Muscle layer of duodenum (tissue), 2 donors: ENCODE results near the gene SLPI.

ENCODE experiments used
- H3K27ac ChIP-seq: one replicate; pipeline ENCODE4 v1.7.0; 2013; ENCODE audit warnings: mild to moderate bottlenecking, low read length
- H3K27me3 ChIP-seq: one replicate; pipeline ENCODE4 v1.7.0; 2013; ENCODE audit warnings: low read depth, mild to moderate bottlenecking, control low read depth, low read length
- H3K36me3 ChIP-seq, 2 donors: one replicate each; pipeline ENCODE4 v1.7.0; 2013; ENCODE audit warnings: low read length in 2 of 2, control low read depth in 1 of 2, mild to moderate bottlenecking in 1 of 2; ENCODE audit not compliant: insufficient read depth in 2 of 2, control insufficient read depth in 1 of 2
- H3K4me1 ChIP-seq, 2 donors: one replicate each; pipeline ENCODE4 v1.7.0; 2013; ENCODE audit warnings: low read length in 2 of 2, mild to moderate bottlenecking in 2 of 2, control low read depth in 1 of 2, moderate library complexity in 1 of 2; ENCODE audit not compliant: insufficient read depth in 2 of 2, control insufficient read depth in 1 of 2
- H3K4me3 ChIP-seq, 2 donors: one replicate each; pipeline ENCODE4 v1.7.0; 2013; ENCODE audit warnings: low read length in 2 of 2, low read depth in 1 of 2, mild to moderate bottlenecking in 1 of 2
- H3K9me3 ChIP-seq, 2 donors: one replicate each; pipeline ENCODE4 v1.7.0; 2013; ENCODE audit warnings: low read length in 2 of 2, control low read depth in 1 of 2, mild to moderate bottlenecking in 1 of 2; ENCODE audit not compliant: control insufficient read depth in 1 of 2
- donor health status: healthy.

SLPI gene

GRCh38 chr20:45211569-45212474 lies 42.5 kb downstream of the SLPI start:
- Histone ChIP-seq H3K27ac (no peak overlapping the region), H3K27me3 (no peaks in the 10 kb centered on the region), H3K36me3 (no peaks in the 10 kb centered on the region), H3K4me3 (no peak overlapping the region), H3K4me1 (no peaks in the 10 kb centered on the region), H3K9me3 (no peaks in the 10 kb centered on the region)

DNA sequence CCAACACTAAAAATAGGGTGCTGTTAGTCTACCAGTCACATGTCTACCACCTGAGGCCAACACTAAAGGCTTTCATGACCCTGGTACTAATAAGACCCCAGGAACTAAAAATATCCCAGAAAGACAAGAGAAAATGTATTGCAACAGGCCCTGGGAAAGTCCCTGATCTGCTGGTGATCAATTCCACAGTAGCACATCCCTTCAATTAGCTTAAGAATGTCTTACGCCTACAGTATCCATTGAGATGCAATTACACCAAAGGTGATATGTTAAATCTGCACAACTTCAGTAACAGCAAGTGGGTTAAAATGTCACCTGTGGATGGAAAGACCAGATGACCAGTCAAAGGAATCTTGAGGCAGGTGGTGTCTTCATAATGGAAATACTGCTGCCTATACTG lies 44.4 kb downstream of the SLPI start:
- Histone ChIP-seq H3K9me3 (no peaks in the 10 kb centered on the region), H3K4me1 (no peaks in the 10 kb centered on the region), H3K36me3 (no peaks in the 10 kb centered on the region), H3K27me3 (no peaks in the 10 kb centered on the region), H3K4me3 (no peak overlapping the region), H3K27ac (no peak overlapping the region)

DNA sequence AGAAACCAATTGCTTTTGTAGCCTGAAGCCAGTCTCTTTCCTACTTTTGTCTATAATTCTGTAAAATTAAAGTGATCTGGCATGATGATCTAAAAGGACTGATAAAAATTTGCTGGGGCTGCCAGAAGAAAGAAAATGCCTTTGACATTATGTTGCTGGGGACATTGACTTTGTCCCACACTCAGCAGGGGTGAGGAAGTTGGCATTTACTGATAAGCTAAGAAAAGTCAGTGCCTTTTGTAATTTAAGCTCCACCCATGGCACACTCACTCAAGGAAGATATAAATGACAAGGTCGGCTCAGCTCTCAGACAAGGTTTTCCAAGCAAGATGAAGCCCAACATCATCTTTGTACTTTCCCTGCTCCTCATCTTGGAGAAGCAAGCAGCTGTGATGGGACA lies 47.6 kb downstream of the SLPI start, which contains the start of gene SEMG1:
Gene SEMG1 (plus strand): TSS at position 309 of the 400 bp plus-strand sequence. CDS start 21 bp downstream, at position 330.
- Histone ChIP-seq H3K4me1 (no peaks in the 10 kb centered on the region), H3K36me3 (no peaks in the 10 kb centered on the region), H3K27me3 (no peaks in the 10 kb centered on the region), H3K27ac (no peak within 1 kb of the TSS), H3K4me3 (no peak within 1 kb of the TSS), H3K9me3 (peaks cover 3 to 11% of the 10 kb centered on the region in 2 donors)
